ENCODE data around the gene NLGN1. TPM values are rescaled to one million over a fixed set of nuclear protein-coding genes. Genes with fewer than 3 reads are reported as not detected.

The NLGN1 gene
- total and polyA plus RNA-seq, 8 donors: 3.1 to 11.9 (median 8.0) TPM

DNA sequence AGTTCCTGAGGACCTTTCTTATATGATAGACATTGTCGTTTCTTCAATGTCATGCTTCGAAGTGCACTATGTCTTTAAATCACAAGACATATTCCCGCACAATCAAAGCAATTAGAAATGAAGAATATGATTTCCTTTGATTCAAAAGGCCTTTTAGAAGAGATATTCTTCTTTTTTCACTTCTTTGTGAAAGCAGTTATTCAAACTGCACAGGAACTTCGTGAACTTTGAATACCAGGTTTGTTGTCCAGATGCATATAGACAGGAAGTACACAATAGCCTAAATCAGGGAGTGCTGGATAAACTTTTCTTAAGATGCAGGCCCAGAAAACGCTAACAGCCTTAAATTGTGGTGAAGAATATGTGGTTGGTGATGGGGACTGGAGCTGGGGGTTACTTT lies 870.5 kb downstream of the NLGN1 start:
- DNase-seq (no peak), ATAC-seq (no peak)
- TF ChIP-seq CTCF (IDR thresholded peaks at IDR 0.05): no peak
- Histone ChIP-seq H3K4me3 (no peak overlapping the region), H3K9me3 (no peaks in the 10 kb centered on the region), H3K36me3 (no peaks in the 10 kb centered on the region), H3K27ac (no peak overlapping the region), H3K4me1 (no peaks in the 10 kb centered on the region), H3K27me3 (no peaks in the 10 kb centered on the region)
- intact Hi-C loops (cut with DNase I): no loop called here

DNA sequence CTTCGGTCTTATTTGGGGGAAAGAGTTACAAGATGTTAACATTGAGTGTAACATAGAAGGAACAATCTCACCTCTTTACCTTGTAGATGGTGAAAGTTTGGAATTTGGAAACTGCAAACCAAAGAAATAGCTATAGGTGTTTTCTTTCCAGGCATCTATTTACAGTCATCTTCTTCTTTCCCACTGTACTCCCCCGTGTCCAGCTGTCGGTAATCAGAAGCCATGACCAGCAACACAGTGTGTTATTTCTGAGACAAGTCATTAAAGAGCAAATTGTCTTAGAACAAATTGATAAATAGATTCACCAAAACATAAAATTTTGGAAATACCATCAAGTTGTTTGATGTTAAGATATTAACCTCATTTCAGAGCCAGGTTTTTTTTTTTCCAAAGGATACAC lies 871.0 kb downstream of the NLGN1 start:
- no peak for TF ChIP-seq CTCF (IDR thresholded peaks at IDR 0.05)
- H3K4me1 ChIP-seq: no peaks in the 10 kb centered on the region
- ATAC-seq (no peak), DNase-seq (peak in 1 of 4 donors; percentile 13)
- H3K4me3 ChIP-seq: no peak overlapping the region
- no peaks in the 10 kb centered on the region for H3K36me3 ChIP-seq
- H3K9me3 ChIP-seq: no peaks in the 10 kb centered on the region
- no peak overlapping the region for H3K27ac ChIP-seq
- H3K27me3 ChIP-seq: no peaks in the 10 kb centered on the region
- intact Hi-C loops (cut with DNase I): no loop called here

GRCh38 chr3:174270841-174271240 lies 873.3 kb downstream of the NLGN1 start:
- Histone ChIP-seq H3K4me1 (no peaks in the 10 kb centered on the region), H3K36me3 (no peaks in the 10 kb centered on the region), H3K27me3 (no peaks in the 10 kb centered on the region), H3K4me3 (no peak overlapping the region), H3K27ac (no peak overlapping the region), H3K9me3 (no peaks in the 10 kb centered on the region)
- DNase-seq (peak in 2 of 4 donors; percentile 31 to 55), ATAC-seq (peak; percentile 56)
- TF ChIP-seq CTCF (IDR thresholded peaks at IDR 0.05): no peak
- intact Hi-C loops (cut with DNase I): no loop called here

DNA sequence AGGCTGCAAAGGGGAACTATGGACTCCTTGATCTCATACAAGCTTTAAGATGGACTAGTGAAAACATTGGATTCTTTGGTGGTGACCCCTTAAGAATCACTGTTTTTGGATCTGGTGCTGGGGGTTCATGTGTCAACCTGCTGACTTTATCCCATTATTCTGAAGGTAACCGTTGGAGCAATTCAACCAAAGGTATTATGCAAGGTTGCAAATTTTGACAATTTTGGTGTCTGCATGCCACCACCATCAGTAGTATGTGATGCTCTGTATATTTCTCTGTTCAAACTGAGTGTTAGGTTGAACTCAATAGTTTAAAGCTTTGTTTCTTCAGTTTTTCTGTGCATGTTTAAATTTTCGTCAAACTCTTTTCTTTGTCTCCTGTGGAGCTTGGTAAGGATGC lies 877.8 kb downstream of the NLGN1 start:
- DNase-seq (no peak), ATAC-seq (no peak)
- no peaks in the 10 kb centered on the region for H3K4me1 ChIP-seq
- no peak for TF ChIP-seq CTCF (IDR thresholded peaks at IDR 0.05)
- intact Hi-C loops (cut with DNase I): no loop called here
- H3K4me3 ChIP-seq: no peak overlapping the region
- H3K27ac ChIP-seq: no peak overlapping the region
- H3K27me3 ChIP-seq: no peaks in the 10 kb centered on the region
- no peaks in the 10 kb centered on the region for H3K9me3 ChIP-seq
- H3K36me3 ChIP-seq: no peaks in the 10 kb centered on the region

DNA sequence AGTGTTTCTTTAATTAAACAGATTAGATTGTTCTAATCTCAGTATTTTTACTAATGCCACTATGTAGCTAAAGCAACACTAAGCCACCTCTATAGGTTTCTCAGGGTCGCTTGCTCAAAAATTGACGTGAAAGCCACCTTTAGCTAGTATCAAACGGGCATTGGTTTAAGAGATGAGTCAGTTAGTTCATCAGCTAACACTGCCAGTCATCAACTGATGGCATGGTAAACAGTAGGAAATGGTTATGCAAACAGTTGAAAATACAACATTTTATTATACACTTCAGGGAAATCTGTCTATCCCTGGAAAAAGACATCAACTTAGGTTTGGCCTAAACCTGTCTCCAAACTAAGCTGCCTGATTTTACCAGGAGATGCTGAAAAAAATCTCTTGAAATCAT lies 879.3 kb downstream of the NLGN1 start:
- Histone ChIP-seq H3K9me3 (no peaks in the 10 kb centered on the region), H3K27me3 (no peaks in the 10 kb centered on the region), H3K36me3 (no peaks in the 10 kb centered on the region), H3K4me3 (no peak overlapping the region), H3K27ac (no peak overlapping the region), H3K4me1 (no peaks in the 10 kb centered on the region)
- ATAC-seq (no peak), DNase-seq (no peak)
- intact Hi-C loops (cut with DNase I): no loop called here
- TF ChIP-seq CTCF (IDR thresholded peaks at IDR 0.05): no peak
